Nephron (organoid): ENCODE data around the gene ANKRD10.

ENCODE experiments used
- H3K27ac Mint-ChIP-seq, 3 experiments: 2 replicates each; pipeline ENCODE4 v1.8.0; 2020; ENCODE audit warnings: mixed read lengths in 3 of 3, mild to moderate bottlenecking in 2 of 3, moderate library complexity in 1 of 3
- H3K27me3 Mint-ChIP-seq: 2 replicates; pipeline ENCODE4 v1.8.0; 2021; ENCODE audit warnings: low read depth, mild to moderate bottlenecking, moderate library complexity, mixed read lengths
- H3K36me3 Mint-ChIP-seq: 2 replicates; pipeline ENCODE4 v1.8.0; 2020; ENCODE audit warnings: low read depth, mixed read lengths
- H3K4me1 Mint-ChIP-seq: 2 replicates; pipeline ENCODE4 v1.8.0; 2020; ENCODE audit warnings: mixed read lengths
- H3K4me3 Mint-ChIP-seq, 3 experiments: 2 replicates each; pipeline ENCODE4 v1.8.0; 2020; ENCODE audit warnings: mild to moderate bottlenecking in 3 of 3, mixed read lengths in 3 of 3, moderate library complexity in 2 of 3
- H3K9me3 Mint-ChIP-seq: 2 replicates; pipeline ENCODE4 v1.8.0; 2020; ENCODE audit warnings: mixed read lengths
- CTCF ChIP-seq, 3 experiments: fragments of 200-600 bp; sonication (generic); IDR thresholded peaks; one replicate each; pipeline ENCODE4 v1.5.0; 2021; ENCODE audit warnings: antibody characterized with exemption in 3 of 3; ENCODE audit not compliant: unreplicated experiment in 3 of 3

The ANKRD10 gene

GRCh38 chr13:110863685-110864084 lies 51.2 kb downstream of the ANKRD10 start:
- no peak for TF ChIP-seq CTCF (IDR thresholded peaks at IDR 0.05; ENCODE audit: unreplicated experiment in 3 of 3)
- Mint-ChIP-seq H3K36me3 (no peaks in the 10 kb centered on the region), H3K4me1 (no peaks in the 10 kb centered on the region), H3K9me3 (no peaks in the 10 kb centered on the region), H3K27me3 (peaks cover 4% of the 10 kb centered on the region), H3K27ac (no peak overlapping the region), H3K4me3 (no peak overlapping the region)

- Mint-ChIP-seq H3K4me1 (no peaks in the 10 kb centered on the region), H3K9me3 (peaks cover 9% of the 10 kb centered on the region), H3K27me3 (peaks cover 4% of the 10 kb centered on the region), H3K27ac (no peak overlapping the region), H3K4me3 (no peak overlapping the region), H3K36me3 (no peaks in the 10 kb centered on the region)
- no peak for TF ChIP-seq CTCF (IDR thresholded peaks at IDR 0.05; ENCODE audit: unreplicated experiment in 3 of 3)
These were observed 53.9 kb downstream of the ANKRD10 start for GRCh38 chr13:110860983-110861382.

GRCh38 chr13:110856942-110857835 lies 57.7 kb downstream of the ANKRD10 start:
- H3K27ac Mint-ChIP-seq: no peak overlapping the region
- peaks cover 4% of the 10 kb centered on the region for H3K27me3 Mint-ChIP-seq
- peaks cover 13% of the 10 kb centered on the region for H3K4me1 Mint-ChIP-seq
- H3K36me3 Mint-ChIP-seq: no peaks in the 10 kb centered on the region
- TF ChIP-seq CTCF (IDR thresholded peaks at IDR 0.05; ENCODE audit: unreplicated experiment in 3 of 3): no peak
- peaks cover 9% of the 10 kb centered on the region for H3K9me3 Mint-ChIP-seq
- H3K4me3 Mint-ChIP-seq: no peak overlapping the region

GRCh38 chr13:110855363-110855762 lies 59.5 kb downstream of the ANKRD10 start:
- H3K4me3 Mint-ChIP-seq: no peak overlapping the region
- peaks cover 20% of the 10 kb centered on the region for H3K4me1 Mint-ChIP-seq
- no peaks in the 10 kb centered on the region for H3K36me3 Mint-ChIP-seq
- no peak overlapping the region for H3K27ac Mint-ChIP-seq
- peaks cover 9% of the 10 kb centered on the region for H3K9me3 Mint-ChIP-seq
- peaks cover 4% of the 10 kb centered on the region for H3K27me3 Mint-ChIP-seq
- TF ChIP-seq CTCF (IDR thresholded peaks at IDR 0.05; ENCODE audit: unreplicated experiment in 3 of 3): no peak

GRCh38 chr13:110854866-110855265 lies 60.0 kb downstream of the ANKRD10 start:
- no peak overlapping the region for H3K27ac Mint-ChIP-seq
- no peaks in the 10 kb centered on the region for H3K36me3 Mint-ChIP-seq
- no peak overlapping the region for H3K4me3 Mint-ChIP-seq
- H3K27me3 Mint-ChIP-seq: peaks cover 4% of the 10 kb centered on the region
- H3K9me3 Mint-ChIP-seq: peaks cover 9% of the 10 kb centered on the region
- TF ChIP-seq CTCF (IDR thresholded peaks at IDR 0.05; ENCODE audit: unreplicated experiment in 3 of 3): no peak
- peaks cover 25% of the 10 kb centered on the region for H3K4me1 Mint-ChIP-seq
